Measurements from ENCODE around the gene AFM.

AFM gene

GRCh38 chr4:73499996-73500765 is 18.6 kb downstream of the AFM start:
- in situ Hi-C loops (cut with HindIII; ENCODE audit: low sequenced_read_pairs), result no loop called here

GRCh38 chr4:73501664-73502265 is 20.2 kb downstream of the AFM start:
- H3K4me3 ChIP-seq (ENCODE audit: low read depth, low read length), result no peak overlapping the region
- no peak for TF ChIP-seq CTCF (IDR thresholded peaks at IDR 0.05; ENCODE audit: low read depth, low read length, missing control alignments)
- in situ Hi-C loops (cut with HindIII; ENCODE audit: low sequenced_read_pairs), result no loop called here
- no peak for DNase-seq (ENCODE audit: low read depth)

More at GRCh38 chr4:73499996-73500765, 18.6 kb downstream of the AFM start:
- H3K4me3 ChIP-seq (ENCODE audit: low read depth, low read length), result no peak overlapping the region
- no peak for TF ChIP-seq CTCF (IDR thresholded peaks at IDR 0.05; ENCODE audit: low read depth, low read length, missing control alignments)
- no peak for DNase-seq (ENCODE audit: low read depth)

GRCh38 chr4:73505567-73505966 is 24.0 kb downstream of the AFM start:
- H3K4me3 ChIP-seq (ENCODE audit: low read depth, low read length), result no peak overlapping the region
- in situ Hi-C loops (cut with HindIII; ENCODE audit: low sequenced_read_pairs), result no loop called here
- no peak for DNase-seq (ENCODE audit: low read depth)
- no peak for TF ChIP-seq CTCF (IDR thresholded peaks at IDR 0.05; ENCODE audit: low read depth, low read length, missing control alignments)

- in situ Hi-C loops (cut with HindIII; ENCODE audit: low sequenced_read_pairs), result no loop called here
- DNase-seq (ENCODE audit: low read depth), result no peak
- H3K4me3 ChIP-seq (ENCODE audit: low read depth, low read length), result no peak overlapping the region
- TF ChIP-seq CTCF (IDR thresholded peaks at IDR 0.05; ENCODE audit: low read depth, low read length, missing control alignments), result no peak
Measured at GRCh38 chr4:73507541-73507940, 26.0 kb downstream of the AFM start.

GRCh38 chr4:73508651-73509050 is 27.1 kb downstream of the AFM start:
- DNase-seq (ENCODE audit: low read depth), result no peak
- no peak overlapping the region for H3K4me3 ChIP-seq (ENCODE audit: low read depth, low read length)
- TF ChIP-seq CTCF (IDR thresholded peaks at IDR 0.05; ENCODE audit: low read depth, low read length, missing control alignments), result no peak
- in situ Hi-C loops (cut with HindIII; ENCODE audit: low sequenced_read_pairs), result no loop called here

GRCh38 chr4:73518340-73518739 is 36.8 kb downstream of the AFM start:
- H3K4me3 ChIP-seq (ENCODE audit: low read depth, low read length), result no peak overlapping the region
- DNase-seq (ENCODE audit: low read depth), result no peak
- in situ Hi-C loops (cut with HindIII; ENCODE audit: low sequenced_read_pairs), result no loop called here
- no peak for TF ChIP-seq CTCF (IDR thresholded peaks at IDR 0.05; ENCODE audit: low read depth, low read length, missing control alignments)
